GM23338 (cell line): ENCODE results near the gene PIK3C3. TPM values are rescaled to one million over a fixed set of nuclear protein-coding genes. Genes with fewer than 3 reads are reported as not detected.

ENCODE experiments used
- ATAC-seq: fragments of 200-7000 bp; cut with Tn5 transposase; 3 replicates; pipeline ENCODE4 v1.9.1; 2020
- DNase-seq: peaks from one replicate; pipeline ENCODE4 v3.0.0-alpha.2; 2015; ENCODE audit warnings: low spot score
- H2AFZ ChIP-seq: fragments of 200-600 bp; sonication (generic); 2 replicates; pipeline ENCODE4 v1.8.0; 2016; ENCODE audit warnings: antibody characterized with exemption, mild to moderate bottlenecking, moderate library complexity
- H3F3A ChIP-seq: fragments of 200-600 bp; sonication (generic); replicated peaks from 2 replicates; pipeline ENCODE4 v1.8.0; 2017; ENCODE audit warnings: antibody characterized with exemption, mixed run types, low read depth
- H3K27ac ChIP-seq: fragments of 200-600 bp; sonication (generic); 2 replicates; pipeline ENCODE4 v1.6.1; 2016; ENCODE audit warnings: low read depth
- H3K27me3 ChIP-seq: fragments of 200-600 bp; sonication (generic); 2 replicates; pipeline ENCODE4 v1.8.0; 2016; ENCODE audit warnings: mild to moderate bottlenecking, mixed run types, moderate library complexity; ENCODE audit not compliant: insufficient read depth
- H3K36me3 ChIP-seq: fragments of 200-600 bp; sonication (generic); 2 replicates; pipeline ENCODE4 v1.8.0; 2016; ENCODE audit warnings: mild to moderate bottlenecking; ENCODE audit not compliant: insufficient read depth
- H3K4me1 ChIP-seq: fragments of 200-600 bp; sonication (generic); 2 replicates; pipeline ENCODE4 v1.8.0; 2016; ENCODE audit warnings: mild to moderate bottlenecking, moderate library complexity; ENCODE audit not compliant: insufficient read depth
- H3K4me2 ChIP-seq: fragments of 200-600 bp; sonication (generic); 2 replicates; pipeline ENCODE4 v1.7.1; 2017; ENCODE audit warnings: mixed run types
- H3K4me3 ChIP-seq: fragments of 200-600 bp; sonication (generic); 2 replicates; pipeline ENCODE4 v1.6.1; 2016; ENCODE audit warnings: mixed run types
- H3K79me2 ChIP-seq: fragments of 200-600 bp; sonication (generic); replicated peaks from 2 replicates; pipeline ENCODE4 v1.8.0; 2017; ENCODE audit warnings: mild to moderate bottlenecking; ENCODE audit not compliant: insufficient read depth
- H3K9me2 ChIP-seq: fragments of 200-600 bp; sonication (generic); 2 replicates; pipeline ENCODE4 v1.8.0; 2017; ENCODE audit not compliant: insufficient read depth
- H4K20me1 ChIP-seq: fragments of 200-600 bp; sonication (generic); replicated peaks from 2 replicates; pipeline ENCODE4 v1.8.0; 2017; ENCODE audit warnings: mild to moderate bottlenecking; ENCODE audit not compliant: insufficient read depth
- H3K27ac Mint-ChIP-seq: 2 replicates; pipeline ENCODE4 v1.8.0; 2020; ENCODE audit warnings: inconsistent platforms, mild to moderate bottlenecking, moderate library complexity, mixed read lengths
- H3K27me3 Mint-ChIP-seq: 3 replicates; pipeline ENCODE4 v1.8.0; 2022; ENCODE audit warnings: low read depth, mild to moderate bottlenecking, moderate library complexity, mixed read lengths, inconsistent platforms; ENCODE audit not compliant: insufficient read depth, poor library complexity
- H3K36me3 Mint-ChIP-seq: 3 replicates; pipeline ENCODE4 v1.8.0; 2021; ENCODE audit warnings: low read depth, mild to moderate bottlenecking, inconsistent platforms, moderate library complexity, mixed read lengths
- H3K4me1 Mint-ChIP-seq: 3 replicates; pipeline ENCODE4 v1.8.0; 2020; ENCODE audit warnings: mild to moderate bottlenecking, inconsistent platforms, mixed read lengths
- H3K4me3 Mint-ChIP-seq: 3 replicates; pipeline ENCODE4 v1.8.0; 2021; ENCODE audit warnings: moderate library complexity, mild to moderate bottlenecking, inconsistent platforms, mixed read lengths
- H3K9me3 Mint-ChIP-seq: 3 replicates; pipeline ENCODE4 v1.8.0; 2020; ENCODE audit warnings: moderate library complexity, mild to moderate bottlenecking, inconsistent platforms, mixed read lengths
- CREB1 ChIP-seq: fragments of 250-450 bp; sonication (Bioruptor Pico); IDR thresholded peaks from 2 replicates; pipeline ENCODE4 v1.5.0; 2020; ENCODE audit warnings: low read depth, mild to moderate bottlenecking, moderate library complexity
- EZH2 ChIP-seq: fragments of 200-600 bp; sonication (generic); IDR thresholded peaks from one replicate; pipeline ENCODE4 v1.8.0; 2017; ENCODE audit warnings: antibody characterized with exemption, mild to moderate bottlenecking, low read depth; ENCODE audit not compliant: unreplicated experiment
- EZH2phosphoT487 ChIP-seq: fragments of 200-600 bp; sonication (generic); IDR thresholded peaks from one replicate; pipeline ENCODE4 v1.8.1; 2018; ENCODE audit warnings: antibody characterized with exemption; ENCODE audit not compliant: unreplicated experiment
- JUNB ChIP-seq: IDR thresholded peaks from one replicate; pipeline ENCODE4 v1.6.1; 2016; ENCODE audit warnings: antibody characterized with exemption; ENCODE audit not compliant: unreplicated experiment
- NANOG ChIP-seq: IDR thresholded peaks from 2 replicates; pipeline ENCODE4 v1.6.1; 2016; ENCODE audit warnings: antibody characterized with exemption, borderline replicate concordance
- POLR2AphosphoS5 ChIP-seq: IDR thresholded peaks from 2 replicates; pipeline ENCODE4 v1.6.1; 2016; ENCODE audit warnings: antibody characterized with exemption, low read depth
- STAT1 ChIP-seq: IDR thresholded peaks from one replicate; pipeline ENCODE4 v1.6.1; 2016; ENCODE audit warnings: antibody characterized with exemption; ENCODE audit not compliant: unreplicated experiment
- ZNF114 ChIP-seq: fragments of 250-450 bp; sonication (Bioruptor Pico); IDR thresholded peaks from 2 replicates; pipeline ENCODE4 v1.5.0; 2020; ENCODE audit warnings: mild to moderate bottlenecking, moderate library complexity
- ZNF331 ChIP-seq: fragments of 250-450 bp; sonication (Bioruptor Pico); IDR thresholded peaks from 2 replicates; pipeline ENCODE4 v1.5.0; 2020; ENCODE audit warnings: low read depth, mild to moderate bottlenecking, moderate library complexity
- polyA plus RNA-seq: library from polyadenylated mRNA; unstranded; fragments of >200 nt; fragmentation: Nextera tagmentation; extraction: Ambion mirVana; gene quantifications from 2 replicates; pipeline ENCODE4 v1.2.1, GENCODE V29; 2016
- total RNA-seq: library from RNA; depleted of rRNA; stranded (reverse); fragments of >200 nt; shearing (Covaris generic); gene quantifications from 2 replicates; pipeline ENCODE4 v1.2.3, GENCODE V29; 2014
- TF ChIP-seq, protein P1 (sequence below), 2 experiments: fragments of 200-600 bp in 1 of 2; sonication (generic) in 1 of 2; conservative IDR thresholded peaks; 2 replicates each; pipeline versions ENCODE4 v1.5.1 to v1.6.1; 2016 to 2017; ENCODE audit warnings: antibody characterized with exemption in 2 of 2, low read depth in 2 of 2, mild to moderate bottlenecking in 2 of 2, moderate library complexity in 1 of 2
- TF ChIP-seq, protein P2 (sequence below): IDR thresholded peaks from one replicate; pipeline ENCODE4 v1.6.1; 2018; ENCODE audit warnings: antibody characterized with exemption; ENCODE audit not compliant: unreplicated experiment
- TF ChIP-seq, protein P3 (sequence below): IDR thresholded peaks from 2 replicates; pipeline ENCODE4 v1.6.1; 2016; ENCODE audit warnings: antibody characterized with exemption
- TF ChIP-seq, protein P4 (sequence below): fragments of 250-450 bp; sonication (Bioruptor Pico); IDR thresholded peaks from 2 replicates; pipeline ENCODE4 v1.5.0; 2020; ENCODE audit warnings: mild to moderate bottlenecking, moderate library complexity

Gene PIK3C3
- total and polyA plus RNA-seq, 2 experiments from 2014 or later = 25.9 to 35.4 TPM

DNA sequence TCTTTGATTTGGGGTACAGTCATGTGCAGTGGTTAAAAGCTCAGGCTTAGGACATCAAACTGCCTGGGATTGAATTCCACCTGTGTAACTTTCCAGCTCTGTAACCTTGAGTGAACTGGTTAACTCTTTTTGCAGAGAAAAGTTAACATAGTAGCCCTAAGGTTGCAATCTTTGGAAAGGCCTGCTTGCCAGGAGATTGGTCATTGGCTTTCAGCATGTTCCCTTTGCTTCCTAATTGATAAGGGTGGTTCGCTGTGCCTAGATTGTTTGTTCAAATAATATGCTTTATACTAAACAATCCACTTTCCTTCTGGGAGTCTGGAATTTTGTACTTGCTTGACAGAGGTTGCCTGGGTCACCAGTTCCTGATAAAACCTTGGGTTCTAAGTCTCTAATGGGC is 86.8 kb downstream of the PIK3C3 start:
- H3K27ac Mint-ChIP-seq = no peak overlapping the region
- Histone ChIP-seq H3F3A (no peaks in the 10 kb centered on the region), H3K79me2 (no peaks in the 10 kb centered on the region), H3K36me3 (peaks cover 7% of the 10 kb centered on the region; the same call in 1 of the 2 replicates), H3K4me1 (no peaks in the 10 kb centered on the region), H3K4me2 (no peak overlapping the region), H2AFZ (no peak overlapping the region), H3K4me3 (no peak overlapping the region), H3K27me3 (no peaks in the 10 kb centered on the region), H4K20me1 (no peaks in the 10 kb centered on the region), H3K9me2 (no peaks in the 10 kb centered on the region), H3K27ac (no peak overlapping the region)
- H3K36me3 Mint-ChIP-seq = peaks cover 22% of the 10 kb centered on the region; the same call in 2 of the 3 replicates
- TF ChIP-seq EZH2phosphoT487 (no peak), ZNF331 (CRISPR knock-in tag) (no peak), NANOG (no peak), JUNB (no peak), STAT1 (no peak), EZH2 (no peak), POLR2AphosphoS5 (no peak), CREB1 (CRISPR knock-in tag) (no peak), ZNF114 (CRISPR knock-in tag) (no peak)
- TF ChIP-seq, protein P1, sequence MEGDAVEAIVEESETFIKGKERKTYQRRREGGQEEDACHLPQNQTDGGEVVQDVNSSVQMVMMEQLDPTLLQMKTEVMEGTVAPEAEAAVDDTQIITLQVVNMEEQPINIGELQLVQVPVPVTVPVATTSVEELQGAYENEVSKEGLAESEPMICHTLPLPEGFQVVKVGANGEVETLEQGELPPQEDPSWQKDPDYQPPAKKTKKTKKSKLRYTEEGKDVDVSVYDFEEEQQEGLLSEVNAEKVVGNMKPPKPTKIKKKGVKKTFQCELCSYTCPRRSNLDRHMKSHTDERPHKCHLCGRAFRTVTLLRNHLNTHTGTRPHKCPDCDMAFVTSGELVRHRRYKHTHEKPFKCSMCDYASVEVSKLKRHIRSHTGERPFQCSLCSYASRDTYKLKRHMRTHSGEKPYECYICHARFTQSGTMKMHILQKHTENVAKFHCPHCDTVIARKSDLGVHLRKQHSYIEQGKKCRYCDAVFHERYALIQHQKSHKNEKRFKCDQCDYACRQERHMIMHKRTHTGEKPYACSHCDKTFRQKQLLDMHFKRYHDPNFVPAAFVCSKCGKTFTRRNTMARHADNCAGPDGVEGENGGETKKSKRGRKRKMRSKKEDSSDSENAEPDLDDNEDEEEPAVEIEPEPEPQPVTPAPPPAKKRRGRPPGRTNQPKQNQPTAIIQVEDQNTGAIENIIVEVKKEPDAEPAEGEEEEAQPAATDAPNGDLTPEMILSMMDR (conservative IDR thresholded peaks at IDR 0.05; ENCODE audit: low read depth in 2 of 2) = no peak
- TF ChIP-seq, protein P2, sequence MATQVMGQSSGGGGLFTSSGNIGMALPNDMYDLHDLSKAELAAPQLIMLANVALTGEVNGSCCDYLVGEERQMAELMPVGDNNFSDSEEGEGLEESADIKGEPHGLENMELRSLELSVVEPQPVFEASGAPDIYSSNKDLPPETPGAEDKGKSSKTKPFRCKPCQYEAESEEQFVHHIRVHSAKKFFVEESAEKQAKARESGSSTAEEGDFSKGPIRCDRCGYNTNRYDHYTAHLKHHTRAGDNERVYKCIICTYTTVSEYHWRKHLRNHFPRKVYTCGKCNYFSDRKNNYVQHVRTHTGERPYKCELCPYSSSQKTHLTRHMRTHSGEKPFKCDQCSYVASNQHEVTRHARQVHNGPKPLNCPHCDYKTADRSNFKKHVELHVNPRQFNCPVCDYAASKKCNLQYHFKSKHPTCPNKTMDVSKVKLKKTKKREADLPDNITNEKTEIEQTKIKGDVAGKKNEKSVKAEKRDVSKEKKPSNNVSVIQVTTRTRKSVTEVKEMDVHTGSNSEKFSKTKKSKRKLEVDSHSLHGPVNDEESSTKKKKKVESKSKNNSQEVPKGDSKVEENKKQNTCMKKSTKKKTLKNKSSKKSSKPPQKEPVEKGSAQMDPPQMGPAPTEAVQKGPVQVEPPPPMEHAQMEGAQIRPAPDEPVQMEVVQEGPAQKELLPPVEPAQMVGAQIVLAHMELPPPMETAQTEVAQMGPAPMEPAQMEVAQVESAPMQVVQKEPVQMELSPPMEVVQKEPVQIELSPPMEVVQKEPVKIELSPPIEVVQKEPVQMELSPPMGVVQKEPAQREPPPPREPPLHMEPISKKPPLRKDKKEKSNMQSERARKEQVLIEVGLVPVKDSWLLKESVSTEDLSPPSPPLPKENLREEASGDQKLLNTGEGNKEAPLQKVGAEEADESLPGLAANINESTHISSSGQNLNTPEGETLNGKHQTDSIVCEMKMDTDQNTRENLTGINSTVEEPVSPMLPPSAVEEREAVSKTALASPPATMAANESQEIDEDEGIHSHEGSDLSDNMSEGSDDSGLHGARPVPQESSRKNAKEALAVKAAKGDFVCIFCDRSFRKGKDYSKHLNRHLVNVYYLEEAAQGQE = no peak
- TF ChIP-seq, protein P3, sequence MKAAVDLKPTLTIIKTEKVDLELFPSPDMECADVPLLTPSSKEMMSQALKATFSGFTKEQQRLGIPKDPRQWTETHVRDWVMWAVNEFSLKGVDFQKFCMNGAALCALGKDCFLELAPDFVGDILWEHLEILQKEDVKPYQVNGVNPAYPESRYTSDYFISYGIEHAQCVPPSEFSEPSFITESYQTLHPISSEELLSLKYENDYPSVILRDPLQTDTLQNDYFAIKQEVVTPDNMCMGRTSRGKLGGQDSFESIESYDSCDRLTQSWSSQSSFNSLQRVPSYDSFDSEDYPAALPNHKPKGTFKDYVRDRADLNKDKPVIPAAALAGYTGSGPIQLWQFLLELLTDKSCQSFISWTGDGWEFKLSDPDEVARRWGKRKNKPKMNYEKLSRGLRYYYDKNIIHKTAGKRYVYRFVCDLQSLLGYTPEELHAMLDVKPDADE = no peak
- TF ChIP-seq, protein P4, sequence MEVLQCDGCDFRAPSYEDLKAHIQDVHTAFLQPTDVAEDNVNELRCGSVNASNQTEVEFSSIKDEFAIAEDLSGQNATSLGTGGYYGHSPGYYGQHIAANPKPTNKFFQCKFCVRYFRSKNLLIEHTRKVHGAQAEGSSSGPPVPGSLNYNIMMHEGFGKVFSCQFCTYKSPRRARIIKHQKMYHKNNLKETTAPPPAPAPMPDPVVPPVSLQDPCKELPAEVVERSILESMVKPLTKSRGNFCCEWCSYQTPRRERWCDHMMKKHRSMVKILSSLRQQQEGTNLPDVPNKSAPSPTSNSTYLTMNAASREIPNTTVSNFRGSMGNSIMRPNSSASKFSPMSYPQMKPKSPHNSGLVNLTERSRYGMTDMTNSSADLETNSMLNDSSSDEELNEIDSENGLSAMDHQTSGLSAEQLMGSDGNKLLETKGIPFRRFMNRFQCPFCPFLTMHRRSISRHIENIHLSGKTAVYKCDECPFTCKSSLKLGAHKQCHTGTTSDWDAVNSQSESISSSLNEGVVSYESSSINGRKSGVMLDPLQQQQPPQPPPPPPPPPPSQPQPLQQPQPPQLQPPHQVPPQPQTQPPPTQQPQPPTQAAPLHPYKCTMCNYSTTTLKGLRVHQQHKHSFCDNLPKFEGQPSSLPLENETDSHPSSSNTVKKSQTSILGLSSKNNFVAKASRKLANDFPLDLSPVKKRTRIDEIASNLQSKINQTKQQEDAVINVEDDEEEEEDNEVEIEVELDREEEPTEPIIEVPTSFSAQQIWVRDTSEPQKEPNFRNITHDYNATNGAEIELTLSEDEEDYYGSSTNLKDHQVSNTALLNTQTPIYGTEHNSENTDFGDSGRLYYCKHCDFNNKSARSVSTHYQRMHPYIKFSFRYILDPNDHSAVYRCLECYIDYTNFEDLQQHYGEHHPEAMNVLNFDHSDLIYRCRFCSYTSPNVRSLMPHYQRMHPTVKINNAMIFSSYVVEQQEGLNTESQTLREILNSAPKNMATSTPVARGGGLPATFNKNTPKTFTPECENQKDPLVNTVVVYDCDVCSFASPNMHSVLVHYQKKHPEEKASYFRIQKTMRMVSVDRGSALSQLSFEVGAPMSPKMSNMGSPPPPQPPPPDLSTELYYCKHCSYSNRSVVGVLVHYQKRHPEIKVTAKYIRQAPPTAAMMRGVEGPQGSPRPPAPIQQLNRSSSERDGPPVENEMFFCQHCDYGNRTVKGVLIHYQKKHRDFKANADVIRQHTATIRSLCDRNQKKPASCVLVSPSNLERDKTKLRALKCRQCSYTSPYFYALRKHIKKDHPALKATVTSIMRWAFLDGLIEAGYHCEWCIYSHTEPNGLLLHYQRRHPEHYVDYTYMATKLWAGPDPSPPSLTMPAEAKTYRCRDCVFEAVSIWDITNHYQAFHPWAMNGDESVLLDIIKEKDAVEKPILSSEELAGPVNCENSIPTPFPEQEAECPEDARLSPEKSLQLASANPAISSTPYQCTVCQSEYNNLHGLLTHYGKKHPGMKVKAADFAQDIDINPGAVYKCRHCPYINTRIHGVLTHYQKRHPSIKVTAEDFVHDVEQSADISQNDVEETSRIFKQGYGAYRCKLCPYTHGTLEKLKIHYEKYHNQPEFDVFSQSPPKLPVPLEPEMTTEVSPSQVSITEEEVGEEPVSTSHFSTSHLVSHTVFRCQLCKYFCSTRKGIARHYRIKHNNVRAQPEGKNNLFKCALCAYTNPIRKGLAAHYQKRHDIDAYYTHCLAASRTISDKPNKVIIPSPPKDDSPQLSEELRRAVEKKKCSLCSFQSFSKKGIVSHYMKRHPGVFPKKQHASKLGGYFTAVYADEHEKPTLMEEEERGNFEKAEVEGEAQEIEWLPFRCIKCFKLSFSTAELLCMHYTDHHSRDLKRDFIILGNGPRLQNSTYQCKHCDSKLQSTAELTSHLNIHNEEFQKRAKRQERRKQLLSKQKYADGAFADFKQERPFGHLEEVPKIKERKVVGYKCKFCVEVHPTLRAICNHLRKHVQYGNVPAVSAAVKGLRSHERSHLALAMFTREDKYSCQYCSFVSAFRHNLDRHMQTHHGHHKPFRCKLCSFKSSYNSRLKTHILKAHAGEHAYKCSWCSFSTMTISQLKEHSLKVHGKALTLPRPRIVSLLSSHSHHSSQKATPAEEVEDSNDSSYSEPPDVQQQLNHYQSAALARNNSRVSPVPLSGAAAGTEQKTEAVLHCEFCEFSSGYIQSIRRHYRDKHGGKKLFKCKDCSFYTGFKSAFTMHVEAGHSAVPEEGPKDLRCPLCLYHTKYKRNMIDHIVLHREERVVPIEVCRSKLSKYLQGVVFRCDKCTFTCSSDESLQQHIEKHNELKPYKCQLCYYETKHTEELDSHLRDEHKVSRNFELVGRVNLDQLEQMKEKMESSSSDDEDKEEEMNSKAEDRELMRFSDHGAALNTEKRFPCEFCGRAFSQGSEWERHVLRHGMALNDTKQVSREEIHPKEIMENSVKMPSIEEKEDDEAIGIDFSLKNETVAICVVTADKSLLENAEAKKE (CRISPR knock-in tag) = no peak
- H3K4me3 Mint-ChIP-seq = no peak overlapping the region
- ATAC-seq (no peak), DNase-seq (no peak)
- H3K27me3 Mint-ChIP-seq = no peaks in the 10 kb centered on the region
- H3K9me3 Mint-ChIP-seq = no peaks in the 10 kb centered on the region
- H3K4me1 Mint-ChIP-seq = no peaks in the 10 kb centered on the region
